ENCODE data around the gene DAP.
"Not testable (repeated sequence)": the region's sequence is repeated elsewhere in the genome, so short reads cannot be mapped to it uniquely, and the experiment has no call there.

Gene DAP

GRCh38 chr5:10761185-10761932 is at the start of gene DAP:
Gene DAP, minus strand, starts transcription at chr5:10761234. Its CDS starts 166 bp downstream, at chr5:10761068.
- in situ Hi-C loops (cut with HindIII; ENCODE audit: low pct_ligation_motif_present, low pct_unique_long_range_greater_than_20kb, low sequenced_read_pairs) = no loop called here
- peak; percentile 80 for DNase-seq

GRCh38 chr5:10808347-10809226 is 47.6 kb upstream of the DAP start:
- in situ Hi-C loops (cut with HindIII; ENCODE audit: low pct_ligation_motif_present, low pct_unique_long_range_greater_than_20kb, low sequenced_read_pairs) = no loop called here
- no peak for DNase-seq

GRCh38 chr5:10801931-10802666 is 41.1 kb upstream of the DAP start:
- in situ Hi-C loops (cut with HindIII; ENCODE audit: low pct_ligation_motif_present, low pct_unique_long_range_greater_than_20kb, low sequenced_read_pairs) = no loop called here
- peak; percentile 4 for DNase-seq

GRCh38 chr5:10800852-10801251 is 39.8 kb upstream of the DAP start:
- in situ Hi-C loops (cut with HindIII; ENCODE audit: low pct_ligation_motif_present, low pct_unique_long_range_greater_than_20kb, low sequenced_read_pairs) = no loop called here
- DNase-seq = no peak

- DNase-seq = no peak
- in situ Hi-C loops (cut with HindIII; ENCODE audit: low pct_ligation_motif_present, low pct_unique_long_range_greater_than_20kb, low sequenced_read_pairs) = no loop called here
These were observed 36.2 kb upstream of the DAP start for GRCh38 chr5:10797261-10797660.

- in situ Hi-C loops (cut with HindIII; ENCODE audit: low pct_ligation_motif_present, low pct_unique_long_range_greater_than_20kb, low sequenced_read_pairs) = no loop called here
- DNase-seq = no peak
These were observed 32.8 kb upstream of the DAP start for GRCh38 chr5:10793785-10794184.

GRCh38 chr5:10792336-10792735 is 31.3 kb upstream of the DAP start:
- in situ Hi-C loops (cut with HindIII; ENCODE audit: low pct_ligation_motif_present, low pct_unique_long_range_greater_than_20kb, low sequenced_read_pairs) = no loop called here
- DNase-seq = no peak

- DNase-seq = no peak
- in situ Hi-C loops (cut with HindIII; ENCODE audit: low pct_ligation_motif_present, low pct_unique_long_range_greater_than_20kb, low sequenced_read_pairs) = no loop called here
These were observed 28.7 kb upstream of the DAP start for GRCh38 chr5:10789726-10790125.

GRCh38 chr5:10789021-10789420 is 28.0 kb upstream of the DAP start:
- DNase-seq = no peak

GRCh38 chr5:10788358-10788757 is 27.3 kb upstream of the DAP start:
- in situ Hi-C loops (cut with HindIII; ENCODE audit: low pct_ligation_motif_present, low pct_unique_long_range_greater_than_20kb, low sequenced_read_pairs) = no loop called here
- DNase-seq = no peak

More at GRCh38 chr5:10789021-10789420, 28.0 kb upstream of the DAP start:
- in situ Hi-C loops (cut with HindIII; ENCODE audit: low pct_ligation_motif_present, low pct_unique_long_range_greater_than_20kb, low sequenced_read_pairs) = no loop called here

GRCh38 chr5:10786835-10787234 is 25.8 kb upstream of the DAP start:
- in situ Hi-C loops (cut with HindIII; ENCODE audit: low pct_ligation_motif_present, low pct_unique_long_range_greater_than_20kb, low sequenced_read_pairs) = no loop called here
- no peak for DNase-seq

- DNase-seq; in situ Hi-C loops (cut with HindIII; ENCODE audit: low pct_ligation_motif_present, low pct_unique_long_range_greater_than_20kb, low sequenced_read_pairs): not testable (repeated sequence)
These were observed 19.2 kb upstream of the DAP start for GRCh38 chr5:10780208-10780607.

GRCh38 chr5:10779592-10779991 is 18.6 kb upstream of the DAP start:
- in situ Hi-C loops (cut with HindIII; ENCODE audit: low pct_ligation_motif_present, low pct_unique_long_range_greater_than_20kb, low sequenced_read_pairs) = no loop called here
- DNase-seq = no peak

GRCh38 chr5:10778179-10778910 is 17.3 kb upstream of the DAP start:
- in situ Hi-C loops (cut with HindIII; ENCODE audit: low pct_ligation_motif_present, low pct_unique_long_range_greater_than_20kb, low sequenced_read_pairs) = no loop called here

GRCh38 chr5:10775646-10776045 is 14.6 kb upstream of the DAP start:
- in situ Hi-C loops (cut with HindIII; ENCODE audit: low pct_ligation_motif_present, low pct_unique_long_range_greater_than_20kb, low sequenced_read_pairs) = no loop called here
- peak; percentile 3 for DNase-seq

More at GRCh38 chr5:10778179-10778910, 17.3 kb upstream of the DAP start:
- no peak for DNase-seq

GRCh38 chr5:10772901-10773585 is 12.0 kb upstream of the DAP start:
- DNase-seq = no peak

GRCh38 chr5:10768328-10768899 is 7.4 kb upstream of the DAP start:
- DNase-seq = no peak
- in situ Hi-C loops (cut with HindIII; ENCODE audit: low pct_ligation_motif_present, low pct_unique_long_range_greater_than_20kb, low sequenced_read_pairs) = no loop called here

More at GRCh38 chr5:10772901-10773585, 12.0 kb upstream of the DAP start:
- in situ Hi-C loops (cut with HindIII; ENCODE audit: low pct_ligation_motif_present, low pct_unique_long_range_greater_than_20kb, low sequenced_read_pairs) = no loop called here

Data from ACHN (cell line).